ENCODE results near the gene PHLDB2.

GRCh38 chr3:111823341-111823855 lies 35.7 kb upstream of the PHLDB2 start:
- TF ChIP-seq MAX (IDR thresholded peaks at IDR 0.05; ENCODE audit: low read depth, low read length) (no peak), CTCF (IDR thresholded peaks at IDR 0.05; ENCODE audit: low read depth, low read length) (no peak), POLR2A (IDR thresholded peaks at IDR 0.05; ENCODE audit: extremely low read depth, insufficient read length) (no peak), MYC (IDR thresholded peaks at IDR 0.05; ENCODE audit: low read depth, low read length) (no peak)

Measured in NB4 (cell line).